ENCODE results near the gene B3GAT1. TPM values are rescaled to one million over a fixed set of nuclear protein-coding genes. Genes with fewer than 3 reads are reported as not detected.
A peak's percentile ranks its signal among the peaks of the same experiment; 100 is the strongest.

B3GAT1 gene
- total and polyA plus RNA-seq, 4 donors, result 0.03 to 0.49 (median 0.27) TPM

- DNase-seq (no peak), ATAC-seq (ENCODE audit: insufficient read depth, low FRiP score) (no peak)
- Histone ChIP-seq H3K4me1 (ENCODE audit: control insufficient read depth in 5 of 5, insufficient read depth in 5 of 5, low read length in 5 of 5) (peaks cover 0 to 7% (median 3%) of the 10 kb centered on the region in 5 donors), H3K9ac (ENCODE audit: insufficient read depth in 1 of 2, low read length in 2 of 2) (no peak overlapping the region), H3K4me3 (no peak overlapping the region), H3K27me3 (ENCODE audit: control insufficient read depth in 3 of 3, insufficient read depth in 3 of 3, low read length in 2 of 3) (peaks cover 0 to 33% (median 26%) of the 10 kb centered on the region in 3 donors), H3K36me3 (ENCODE audit: control insufficient read depth in 4 of 4, insufficient read depth in 4 of 4, low read length in 4 of 4) (no peaks in the 10 kb centered on the region), H3K27ac (ENCODE audit: low read depth in 1 of 2, low read length in 1 of 2) (no peak overlapping the region), H3K9me3 (ENCODE audit: control insufficient read depth in 4 of 4, insufficient read depth in 3 of 4, low read length in 3 of 4) (no peaks in the 10 kb centered on the region)
- TF ChIP-seq CTCF (IDR thresholded peaks at IDR 0.05; ENCODE audit: control extremely low read depth, extremely low read depth), result no peak
- 62 to 71% methylated on average over 7 of the region's 7 CpGs for WGBS, 2 donors
These were observed 79.3 kb downstream of the B3GAT1 start for GRCh38 chr11:134332782-134333181.

- Histone ChIP-seq H3K36me3 (ENCODE audit: control insufficient read depth in 4 of 4, insufficient read depth in 4 of 4, low read length in 4 of 4) (no peaks in the 10 kb centered on the region), H3K9ac (ENCODE audit: insufficient read depth in 1 of 2, low read length in 2 of 2) (no peak overlapping the region), H3K4me1 (ENCODE audit: control insufficient read depth in 5 of 5, insufficient read depth in 5 of 5, low read length in 5 of 5) (peaks cover 0 to 7% (median 3%) of the 10 kb centered on the region in 5 donors), H3K27ac (ENCODE audit: low read depth in 1 of 2, low read length in 1 of 2) (no peak overlapping the region), H3K27me3 (ENCODE audit: control insufficient read depth in 3 of 3, insufficient read depth in 3 of 3, low read length in 2 of 3) (peaks cover 0 to 33% (median 26%) of the 10 kb centered on the region in 3 donors), H3K4me3 (peak overlapping the region; percentile 46), H3K9me3 (ENCODE audit: control insufficient read depth in 4 of 4, insufficient read depth in 3 of 4, low read length in 3 of 4) (no peaks in the 10 kb centered on the region)
- ATAC-seq (ENCODE audit: insufficient read depth, low FRiP score) (peak; percentile 17), DNase-seq (peak in 2 of 3 donors; percentile 8)
- 2 to 3% methylated on average over 34 to 40 of the region's 40 CpGs for WGBS, 2 donors
- no peak for TF ChIP-seq CTCF (IDR thresholded peaks at IDR 0.05; ENCODE audit: control extremely low read depth, extremely low read depth)
These were observed 79.8 kb downstream of the B3GAT1 start for GRCh38 chr11:134332189-134332631.

- Histone ChIP-seq H3K9me3 (ENCODE audit: control insufficient read depth in 4 of 4, insufficient read depth in 3 of 4, low read length in 3 of 4) (no peaks in the 10 kb centered on the region), H3K27me3 (ENCODE audit: control insufficient read depth in 3 of 3, insufficient read depth in 3 of 3, low read length in 2 of 3) (peaks cover 0 to 33% (median 26%) of the 10 kb centered on the region in 3 donors), H3K36me3 (ENCODE audit: control insufficient read depth in 4 of 4, insufficient read depth in 4 of 4, low read length in 4 of 4) (no peaks in the 10 kb centered on the region), H3K4me3 (peak within 1 kb of the TSS; percentile 46), H3K9ac (ENCODE audit: insufficient read depth in 1 of 2, low read length in 2 of 2) (no peak within 1 kb of the TSS), H3K4me1 (ENCODE audit: control insufficient read depth in 5 of 5, insufficient read depth in 5 of 5, low read length in 5 of 5) (peaks cover 0 to 7% (median 3%) of the 10 kb centered on the region in 5 donors), H3K27ac (ENCODE audit: low read depth in 1 of 2, low read length in 1 of 2) (no peak within 1 kb of the TSS)
- TF ChIP-seq CTCF (IDR thresholded peaks at IDR 0.05; ENCODE audit: control extremely low read depth, extremely low read depth), result no peak
- 2% methylated on average over 52 to 77 of the region's 80 CpGs for WGBS, 2 donors
- ATAC-seq (ENCODE audit: insufficient read depth, low FRiP score) (peak; percentile 95), DNase-seq (peak; percentile 44 to 76 (median 69))
These were observed 80.5 kb downstream of the B3GAT1 start, which contains the start of gene GLB1L2 for GRCh38 chr11:134331354-134332188. Gene GLB1L2, plus strand, starts transcription at chr11:134331988. Its CDS starts 74 bp downstream, at chr11:134332062.
